Measurements from ENCODE around the gene FTH1.

Gene FTH1

GRCh38 chr11:61914471-61915171 is 52.8 kb downstream of the FTH1 start:
- DNase-seq = no peak

Measured in activated CD8-positive, alpha-beta memory T cell treated with anti-CD3 and anti-CD28 coated beads for 24 hours (primary cell).